Trophoblast cell (in vitro differentiated cells and primary cell): ENCODE results near the gene HYI.

Experiments
- DNase-seq, 2 donors: peaks; one replicate each; pipeline ENCODE4 v3.0.0-alpha.2; 2016
- H2AFZ ChIP-seq: 2 replicates; pipeline ENCODE4 v1.6.1; 2013; ENCODE audit warnings: low read length, moderate library complexity, mild to moderate bottlenecking; ENCODE audit not compliant: insufficient read depth, poor library complexity
- H2AK5ac ChIP-seq: 2 replicates; pipeline ENCODE4 v1.6.1; 2013; ENCODE audit warnings: mild to moderate bottlenecking, low read length
- H2BK120ac ChIP-seq: 2 replicates; pipeline ENCODE4 v1.6.1; 2013; ENCODE audit warnings: low read length, mild to moderate bottlenecking, moderate library complexity; ENCODE audit not compliant: insufficient read depth, poor library complexity
- H2BK12ac ChIP-seq: 2 replicates; pipeline ENCODE4 v1.6.1; 2013; ENCODE audit warnings: mild to moderate bottlenecking, low read length, moderate library complexity
- H2BK5ac ChIP-seq: 2 replicates; pipeline ENCODE4 v1.6.1; 2013; ENCODE audit warnings: low read length, low read depth, moderate library complexity, mild to moderate bottlenecking; ENCODE audit not compliant: poor library complexity
- H3K14ac ChIP-seq: 2 replicates; pipeline ENCODE4 v1.6.1; 2013; ENCODE audit warnings: mild to moderate bottlenecking, low read length
- H3K18ac ChIP-seq: 2 replicates; pipeline ENCODE4 v1.6.1; 2013; ENCODE audit warnings: mild to moderate bottlenecking, low read length
- H3K23ac ChIP-seq: 2 replicates; pipeline ENCODE4 v1.6.1; 2013; ENCODE audit warnings: low read length
- H3K27ac ChIP-seq: 2 replicates; pipeline ENCODE4 v1.5.1; 2013; ENCODE audit warnings: low read depth, mild to moderate bottlenecking, inconsistent platforms, low read length, moderate library complexity
- H3K27me3 ChIP-seq: 2 replicates; pipeline ENCODE4 v1.6.1; 2013; ENCODE audit warnings: inconsistent platforms, mild to moderate bottlenecking, low read length, moderate library complexity; ENCODE audit not compliant: insufficient read depth
- H3K36me3 ChIP-seq, 2 experiments: 1 replicate in 1 of 2; 2 replicates in 1 of 2; pipeline ENCODE4 v1.6.1; 2013; ENCODE audit warnings: low read length in 2 of 2, mild to moderate bottlenecking in 2 of 2, moderate library complexity in 1 of 2; ENCODE audit not compliant: insufficient read depth in 2 of 2, control insufficient read depth in 1 of 2
- H3K4ac ChIP-seq: 2 replicates; pipeline ENCODE4 v1.6.1; 2013; ENCODE audit warnings: low read depth, mild to moderate bottlenecking, low read length, moderate library complexity
- H3K4me1 ChIP-seq, 2 experiments: 1 replicate in 1 of 2; 2 replicates in 1 of 2; pipeline ENCODE4 v1.6.1; 2013; ENCODE audit warnings: low read length in 2 of 2, mild to moderate bottlenecking in 2 of 2, moderate library complexity in 1 of 2; ENCODE audit not compliant: insufficient read depth in 2 of 2, control insufficient read depth in 1 of 2
- H3K4me2 ChIP-seq: 2 replicates; pipeline ENCODE4 v1.6.1; 2013; ENCODE audit warnings: inconsistent platforms, mild to moderate bottlenecking, low read length, moderate library complexity
- H3K4me3 ChIP-seq: 2 replicates; pipeline ENCODE4 v1.5.1; 2013; ENCODE audit warnings: mild to moderate bottlenecking, low read depth, low read length, inconsistent platforms
- H3K79me1 ChIP-seq: one replicate; pipeline ENCODE4 v1.6.1; 2013; ENCODE audit warnings: low read length
- H3K79me2 ChIP-seq: 2 replicates; pipeline ENCODE4 v1.6.1; 2013; ENCODE audit warnings: low read length, mild to moderate bottlenecking; ENCODE audit not compliant: control insufficient read depth, insufficient read depth, poor library complexity
- H3K9ac ChIP-seq: 2 replicates; pipeline ENCODE4 v1.6.1; 2013; ENCODE audit warnings: mild to moderate bottlenecking, low read length
- H3K9me3 ChIP-seq: 2 replicates; pipeline ENCODE4 v1.6.1; 2013; ENCODE audit warnings: low read depth, mild to moderate bottlenecking, control low read depth, inconsistent platforms, low read length; ENCODE audit not compliant: insufficient read depth
- H4K12ac ChIP-seq: 2 replicates; pipeline ENCODE4 v1.6.1; 2013; ENCODE audit warnings: low read depth, mild to moderate bottlenecking, low read length, moderate library complexity
- H4K8ac ChIP-seq: 2 replicates; pipeline ENCODE4 v1.6.1; 2013; ENCODE audit warnings: low read depth, mild to moderate bottlenecking, low read length, moderate library complexity
- H4K91ac ChIP-seq: one replicate; pipeline ENCODE4 v1.6.1; 2013; ENCODE audit warnings: low read depth, mild to moderate bottlenecking, low read length, moderate library complexity
- whole genome bisulfite sequencing: extraction: QIAGEN DNeasy Blood & Tissue Kit; methylation state at CpG from one replicate; pipeline ENCODE4 v1.1.7; 2013; ENCODE audit warnings: missing lambda C conversion rate; ENCODE audit not compliant: insufficient read length, insufficient coverage; ENCODE audit errors: extremely low coverage; 5-methylcytosine and 5-hydroxymethylcytosine counted together

Gene HYI

DNA sequence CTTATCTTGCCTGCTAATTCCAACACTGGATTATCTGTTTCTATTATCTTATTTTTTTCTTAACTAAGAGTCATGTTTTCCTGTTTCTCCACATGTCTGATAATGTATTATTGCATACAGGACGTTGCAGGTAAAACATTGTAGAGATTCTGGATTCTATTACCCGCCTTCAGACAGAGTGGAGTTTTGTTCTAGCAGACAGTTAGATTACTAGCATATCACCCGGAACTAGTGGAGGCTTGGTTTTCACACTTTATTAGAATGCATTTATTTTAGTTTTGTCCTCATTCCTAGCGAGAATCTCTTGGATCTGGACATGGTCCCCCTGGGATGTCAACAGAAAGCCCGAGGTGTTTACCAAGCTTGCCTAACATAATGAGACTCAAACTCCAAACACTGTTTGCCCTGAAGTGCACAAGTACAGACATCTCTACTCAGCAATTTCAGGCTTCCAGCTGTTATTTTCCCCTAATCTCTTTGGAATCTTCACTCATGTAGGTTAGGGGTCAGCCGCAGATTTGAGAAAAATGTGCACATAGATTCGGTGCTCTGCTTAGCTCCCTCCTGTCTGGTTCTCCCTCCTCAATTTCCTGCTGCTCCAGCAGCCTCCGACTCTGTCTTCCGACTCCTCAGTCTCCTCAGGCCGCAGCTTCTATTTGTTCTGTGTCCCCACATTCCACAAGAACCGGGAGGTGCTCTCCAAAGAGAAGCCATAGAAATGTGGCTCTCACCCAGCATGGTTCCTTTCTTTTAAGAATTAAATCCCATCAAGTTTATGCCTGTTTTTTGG is 40.1 kb upstream of the HYI start:
- peak overlapping the region; percentile 23 for H2BK12ac ChIP-seq
- no CpG with 5 or more reads among the region's 11 CpGs for WGBS
- H2AFZ ChIP-seq, result peak overlapping the region; percentile 52
- H3K4me2 ChIP-seq, result peak overlapping the region; percentile 49
- DNase-seq, result peak; percentile 69 to 87
- peak overlapping the region; percentile 20 for H2BK120ac ChIP-seq
- H3K36me3 ChIP-seq, result no peaks in the 10 kb centered on the region
- H3K79me1 ChIP-seq, result peaks cover 11% of the 10 kb centered on the region
- H4K8ac ChIP-seq, result no peak overlapping the region
- no peak overlapping the region for H4K12ac ChIP-seq
- no peak overlapping the region for H3K9ac ChIP-seq
- peak overlapping the region; percentile 13 for H4K91ac ChIP-seq
- peak overlapping the region; percentile 94 for H3K27ac ChIP-seq
- no peaks in the 10 kb centered on the region for H3K27me3 ChIP-seq
- no peak overlapping the region for H3K4ac ChIP-seq
- no peak overlapping the region for H3K23ac ChIP-seq
- no peaks in the 10 kb centered on the region for H3K79me2 ChIP-seq
- no peak overlapping the region for H2AK5ac ChIP-seq
- H2BK5ac ChIP-seq, result peak overlapping the region; percentile 54
- no peak overlapping the region for H3K18ac ChIP-seq
- no peak overlapping the region for H3K14ac ChIP-seq
- peaks cover 0 to 2% of the 10 kb centered on the region in 2 experiments for H3K4me1 ChIP-seq
- no peak overlapping the region for H3K4me3 ChIP-seq
- peaks cover under 1% of the 10 kb centered on the region for H3K9me3 ChIP-seq

GRCh38 chr1:43492826-43493225 is 39.1 kb upstream of the HYI start:
- peak overlapping the region; percentile 50 for H4K91ac ChIP-seq
- peaks cover 0 to 2% of the 10 kb centered on the region in 2 experiments for H3K4me1 ChIP-seq
- peak in 1 of 2 donors; percentile 46 for DNase-seq
- H2BK120ac ChIP-seq, result peak overlapping the region; percentile 75
- H3K9ac ChIP-seq, result no peak overlapping the region
- H3K79me1 ChIP-seq, result peaks cover 11% of the 10 kb centered on the region
- WGBS, result no CpG with 5 or more reads among the region's 2 CpGs
- H4K8ac ChIP-seq, result no peak overlapping the region
- H3K36me3 ChIP-seq, result no peaks in the 10 kb centered on the region
- H3K18ac ChIP-seq, result no peak overlapping the region
- H2AFZ ChIP-seq, result no peak overlapping the region
- H3K4me3 ChIP-seq, result no peak overlapping the region
- peaks cover 2% of the 10 kb centered on the region for H3K9me3 ChIP-seq
- no peak overlapping the region for H2AK5ac ChIP-seq
- H3K4ac ChIP-seq, result no peak overlapping the region
- peak overlapping the region; percentile 75 for H2BK5ac ChIP-seq
- H3K79me2 ChIP-seq, result no peaks in the 10 kb centered on the region
- no peaks in the 10 kb centered on the region for H3K27me3 ChIP-seq
- H4K12ac ChIP-seq, result no peak overlapping the region
- peak overlapping the region; percentile 74 for H3K27ac ChIP-seq
- H3K14ac ChIP-seq, result no peak overlapping the region
- H3K4me2 ChIP-seq, result no peak overlapping the region
- peak overlapping the region; percentile 70 for H2BK12ac ChIP-seq
- no peak overlapping the region for H3K23ac ChIP-seq

- H3K27ac ChIP-seq, result no peak overlapping the region
- no peaks in the 10 kb centered on the region for H3K79me2 ChIP-seq
- H3K27me3 ChIP-seq, result no peaks in the 10 kb centered on the region
- H3K4me2 ChIP-seq, result no peak overlapping the region
- H3K4me3 ChIP-seq, result no peak overlapping the region
- no peak overlapping the region for H2AK5ac ChIP-seq
- H4K12ac ChIP-seq, result no peak overlapping the region
- H3K4ac ChIP-seq, result no peak overlapping the region
- H4K91ac ChIP-seq, result no peak overlapping the region
- H2BK5ac ChIP-seq, result no peak overlapping the region
- peaks cover 11% of the 10 kb centered on the region for H3K79me1 ChIP-seq
- no peak overlapping the region for H3K14ac ChIP-seq
- no peak overlapping the region for H3K9ac ChIP-seq
- WGBS, result no CpG with 5 or more reads among the region's 1 CpG
- H3K4me1 ChIP-seq, result peaks cover 0 to 2% of the 10 kb centered on the region in 2 experiments
- no peak overlapping the region for H2AFZ ChIP-seq
- DNase-seq, result no peak
- no peak overlapping the region for H3K18ac ChIP-seq
- no peak overlapping the region for H3K23ac ChIP-seq
- H3K36me3 ChIP-seq, result no peaks in the 10 kb centered on the region
- H2BK12ac ChIP-seq, result peak overlapping the region; percentile 28
- no peak overlapping the region for H2BK120ac ChIP-seq
- H4K8ac ChIP-seq, result no peak overlapping the region
- H3K9me3 ChIP-seq, result peaks cover 2% of the 10 kb centered on the region
Observed at GRCh38 chr1:43491061-43491460, 37.3 kb upstream of the HYI start.

- H3K4ac ChIP-seq, result no peak overlapping the region
- DNase-seq, result no peak
- H3K9me3 ChIP-seq, result peaks cover 2% of the 10 kb centered on the region
- WGBS, result no CpG with 5 or more reads among the region's 1 CpG
- H3K79me2 ChIP-seq, result no peaks in the 10 kb centered on the region
- H3K18ac ChIP-seq, result no peak overlapping the region
- H3K4me1 ChIP-seq, result peaks cover 0 to 2% of the 10 kb centered on the region in 2 experiments
- no peak overlapping the region for H3K27ac ChIP-seq
- no peaks in the 10 kb centered on the region for H3K36me3 ChIP-seq
- H2BK5ac ChIP-seq, result no peak overlapping the region
- H2BK12ac ChIP-seq, result no peak overlapping the region
- no peak overlapping the region for H2AFZ ChIP-seq
- no peak overlapping the region for H3K23ac ChIP-seq
- no peak overlapping the region for H3K4me2 ChIP-seq
- no peak overlapping the region for H3K14ac ChIP-seq
- no peak overlapping the region for H4K12ac ChIP-seq
- H3K79me1 ChIP-seq, result peaks cover 7% of the 10 kb centered on the region
- H4K8ac ChIP-seq, result no peak overlapping the region
- H3K4me3 ChIP-seq, result no peak overlapping the region
- H2AK5ac ChIP-seq, result no peak overlapping the region
- no peak overlapping the region for H4K91ac ChIP-seq
- no peaks in the 10 kb centered on the region for H3K27me3 ChIP-seq
- no peak overlapping the region for H3K9ac ChIP-seq
- H2BK120ac ChIP-seq, result no peak overlapping the region
Observed at GRCh38 chr1:43488165-43488564, 34.4 kb upstream of the HYI start.
